Fibroblast of lung (primary cell): ENCODE measurements around the gene CEP63. TPM values are rescaled to one million over a fixed set of nuclear protein-coding genes. Genes with fewer than 3 reads are reported as not detected.

Experiments
- DNase-seq, 2 donors: peaks; one replicate each; pipeline versions ENCODE4 v3.0.0 to v3.0.0-alpha.2; 2010; ENCODE audit warnings: low read depth in 2 of 2
- H2AFZ ChIP-seq: 2 replicates; pipeline ENCODE4 v1.5.1; 2012; ENCODE audit warnings: low read length, control low read depth, inconsistent platforms
- H3K27ac ChIP-seq: 2 replicates; pipeline ENCODE4 v1.5.1; 2011; ENCODE audit warnings: low read length, control low read depth; ENCODE audit not compliant: insufficient read depth
- H3K27me3 ChIP-seq: 2 replicates; pipeline ENCODE4 v1.5.1; 2011; ENCODE audit warnings: mild to moderate bottlenecking, low read length; ENCODE audit not compliant: control insufficient read depth, insufficient read depth
- H3K36me3 ChIP-seq: 2 replicates; pipeline ENCODE4 v1.5.1; 2011; ENCODE audit warnings: low read length; ENCODE audit not compliant: control insufficient read depth, insufficient read depth
- H3K4me1 ChIP-seq: 2 replicates; pipeline ENCODE4 v1.5.1; 2011; ENCODE audit warnings: low read length; ENCODE audit not compliant: control insufficient read depth, insufficient read depth; ENCODE audit errors: extremely low read depth
- H3K4me2 ChIP-seq: 2 replicates; pipeline ENCODE4 v1.5.1; 2011; ENCODE audit warnings: low read length, control low read depth; ENCODE audit not compliant: insufficient read depth; ENCODE audit errors: extremely low read depth
- H3K4me3 ChIP-seq, 4 experiments: fragments of 200-600 bp in 1 of 4; sonication (generic) in 1 of 4; replicated peaks in 1 of 4; 2 replicates each; pipeline ENCODE4 v1.5.1; 2011 to 2016; ENCODE audit warnings: low read length in 4 of 4, low read depth in 3 of 4, mild to moderate bottlenecking in 3 of 4, control low read depth in 2 of 4, inconsistent platforms in 1 of 4, mixed read lengths in 1 of 4; ENCODE audit not compliant: insufficient read depth in 1 of 4; ENCODE audit errors: control extremely low read depth in 1 of 4
- H3K79me2 ChIP-seq: 2 replicates; pipeline ENCODE4 v1.5.1; 2012; ENCODE audit warnings: mild to moderate bottlenecking, low read length, inconsistent platforms; ENCODE audit not compliant: control insufficient read depth, insufficient read depth
- H3K9ac ChIP-seq: 2 replicates; pipeline ENCODE4 v1.5.1; 2011; ENCODE audit warnings: mild to moderate bottlenecking, low read length, control low read depth; ENCODE audit not compliant: insufficient read depth
- H3K9me3 ChIP-seq: 2 replicates; pipeline ENCODE4 v1.5.1; 2012; ENCODE audit warnings: low read depth, low read length; ENCODE audit not compliant: control insufficient read depth, insufficient read depth
- H4K20me1 ChIP-seq: 2 replicates; pipeline ENCODE4 v1.5.1; 2011; ENCODE audit warnings: low read length; ENCODE audit not compliant: control insufficient read depth, insufficient read depth; ENCODE audit errors: extremely low read depth
- EZH2 ChIP-seq: IDR thresholded peaks from 2 replicates; pipeline ENCODE4 v1.5.1; 2012; ENCODE audit warnings: low read length, control low read depth, mild to moderate bottlenecking; ENCODE audit errors: missing control alignments
- polyA plus RNA-seq, 2 donors: library from polyadenylated mRNA; depleted of rRNA in 1 of 2; stranded (reverse) in 1 of 2; unstranded in 1 of 2; fragments of >200 nt; gene quantifications; 2 replicates each; pipeline ENCODE4 v1.2.1, GENCODE V29; 2011 to 2012; ENCODE audit warnings: missing spikeins in 1 of 2
- total RNA-seq: library from RNA; depleted of rRNA; stranded (reverse); fragments of >200 nt; gene quantifications from 2 replicates; pipeline ENCODE4 v1.2.1, GENCODE V29; 2014
- TF ChIP-seq, protein P1 (sequence below), 2 donors: IDR thresholded peaks in 1 of 2; conservative IDR thresholded peaks in 1 of 2; 1 replicate in 1 of 2; 2 replicates in 1 of 2; pipeline ENCODE4 v1.5.1; 2011 to 2012; ENCODE audit warnings: low read length in 2 of 2, control low read depth in 1 of 2, inconsistent platforms in 1 of 2, low read depth in 1 of 2, mild to moderate bottlenecking in 1 of 2

Gene CEP63
- total and polyA plus RNA-seq, 2 donors (not counting 1 experiment from before 2014, with no cell fraction given) = 22.3 to 26.4 TPM

DNA sequence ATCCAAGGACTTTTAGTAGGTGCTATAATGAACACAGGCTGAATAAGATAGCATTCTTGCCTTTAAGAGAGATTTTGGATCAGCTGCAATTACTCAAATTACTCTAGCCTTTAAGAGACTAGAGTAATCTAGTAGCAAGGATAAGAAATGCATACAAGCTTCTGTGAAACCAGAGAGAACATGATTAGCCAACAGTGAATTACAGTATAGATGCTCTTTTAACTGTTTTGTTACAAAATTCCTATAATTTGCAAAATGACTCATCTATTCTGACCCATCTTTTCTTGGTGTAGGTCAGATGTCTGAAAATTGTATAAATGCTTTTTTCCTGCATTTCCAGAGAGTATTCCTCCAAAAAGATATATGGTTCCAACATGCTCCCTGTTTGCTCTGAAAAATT lies 66.9 kb downstream of the CEP63 start:
- Histone ChIP-seq H2AFZ (no peak overlapping the region), H3K4me2 (no peak overlapping the region), H3K36me3 (peaks cover 3% of the 10 kb centered on the region), H3K4me1 (no peaks in the 10 kb centered on the region), H4K20me1 (no peaks in the 10 kb centered on the region), H3K79me2 (no peaks in the 10 kb centered on the region), H3K27ac (no peak overlapping the region), H3K27me3 (no peaks in the 10 kb centered on the region), H3K9ac (no peak overlapping the region), H3K4me3 (no peak overlapping the region), H3K9me3 (no peaks in the 10 kb centered on the region)
- TF ChIP-seq, protein P1, sequence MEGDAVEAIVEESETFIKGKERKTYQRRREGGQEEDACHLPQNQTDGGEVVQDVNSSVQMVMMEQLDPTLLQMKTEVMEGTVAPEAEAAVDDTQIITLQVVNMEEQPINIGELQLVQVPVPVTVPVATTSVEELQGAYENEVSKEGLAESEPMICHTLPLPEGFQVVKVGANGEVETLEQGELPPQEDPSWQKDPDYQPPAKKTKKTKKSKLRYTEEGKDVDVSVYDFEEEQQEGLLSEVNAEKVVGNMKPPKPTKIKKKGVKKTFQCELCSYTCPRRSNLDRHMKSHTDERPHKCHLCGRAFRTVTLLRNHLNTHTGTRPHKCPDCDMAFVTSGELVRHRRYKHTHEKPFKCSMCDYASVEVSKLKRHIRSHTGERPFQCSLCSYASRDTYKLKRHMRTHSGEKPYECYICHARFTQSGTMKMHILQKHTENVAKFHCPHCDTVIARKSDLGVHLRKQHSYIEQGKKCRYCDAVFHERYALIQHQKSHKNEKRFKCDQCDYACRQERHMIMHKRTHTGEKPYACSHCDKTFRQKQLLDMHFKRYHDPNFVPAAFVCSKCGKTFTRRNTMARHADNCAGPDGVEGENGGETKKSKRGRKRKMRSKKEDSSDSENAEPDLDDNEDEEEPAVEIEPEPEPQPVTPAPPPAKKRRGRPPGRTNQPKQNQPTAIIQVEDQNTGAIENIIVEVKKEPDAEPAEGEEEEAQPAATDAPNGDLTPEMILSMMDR (conservative IDR thresholded peaks at IDR 0.05 in 1 of 2, IDR thresholded peaks at IDR 0.05 in 1 of 2; ENCODE audit: low read depth in 1 of 2, low read length in 2 of 2) = no peak
- TF ChIP-seq EZH2 = no peak
- peak in 1 of 2 donors; percentile 24 for DNase-seq

DNA sequence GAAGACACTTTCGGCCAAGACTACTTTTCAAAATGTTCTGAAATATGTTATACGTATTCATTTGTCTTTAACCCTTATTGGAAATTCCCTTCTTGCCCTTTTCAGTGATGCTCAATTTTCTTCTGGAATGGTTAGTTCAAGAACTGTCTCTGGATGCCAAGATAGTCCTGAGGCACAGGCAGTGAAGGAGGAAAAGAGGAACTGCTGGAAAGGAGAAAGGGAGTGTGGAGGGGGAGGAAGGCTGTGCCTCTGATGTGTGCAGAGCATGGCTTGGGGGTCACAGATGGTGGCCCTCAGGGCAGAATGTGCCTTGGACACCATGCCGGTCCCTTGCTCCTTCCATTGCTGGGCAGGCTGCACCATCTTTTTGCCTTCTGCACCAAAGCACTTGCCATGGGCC lies 73.7 kb downstream of the CEP63 start:
- H3K79me2 ChIP-seq = no peaks in the 10 kb centered on the region
- no peaks in the 10 kb centered on the region for H3K9me3 ChIP-seq
- H4K20me1 ChIP-seq = no peaks in the 10 kb centered on the region
- no peak for TF ChIP-seq EZH2
- TF ChIP-seq, protein P1 (conservative IDR thresholded peaks at IDR 0.05 in 1 of 2, IDR thresholded peaks at IDR 0.05 in 1 of 2; ENCODE audit: low read depth in 1 of 2, low read length in 2 of 2) = no peak
- DNase-seq = no peak
- H3K27ac ChIP-seq = no peak overlapping the region
- no peak overlapping the region for H3K9ac ChIP-seq
- H3K36me3 ChIP-seq = peaks cover 2% of the 10 kb centered on the region
- no peak overlapping the region for H3K4me2 ChIP-seq
- H3K27me3 ChIP-seq = no peaks in the 10 kb centered on the region
- H2AFZ ChIP-seq = no peak overlapping the region
- no peak overlapping the region for H3K4me3 ChIP-seq
- no peaks in the 10 kb centered on the region for H3K4me1 ChIP-seq

DNA sequence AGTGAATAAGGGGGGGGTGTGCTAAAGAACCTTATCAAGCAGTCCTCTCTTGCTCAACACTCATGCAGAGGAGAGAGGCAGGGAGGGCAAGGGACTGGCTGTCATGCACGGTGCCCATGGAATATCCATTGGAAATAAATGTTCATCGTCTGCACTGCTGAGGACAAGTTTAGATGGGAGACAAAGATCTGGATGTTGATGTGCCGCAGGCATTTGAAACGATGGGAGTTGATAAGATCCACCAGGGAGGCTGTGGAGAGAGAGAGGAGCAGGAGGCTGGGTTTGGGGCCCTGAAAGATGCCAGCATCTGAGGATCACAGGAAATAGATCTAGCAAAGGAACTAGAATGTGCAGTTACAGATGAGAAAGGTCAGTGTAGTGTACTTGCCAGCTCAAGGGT lies 76.2 kb downstream of the CEP63 start:
- Histone ChIP-seq H3K4me1 (no peaks in the 10 kb centered on the region), H3K9ac (no peak overlapping the region), H3K27ac (no peak overlapping the region), H3K4me3 (no peak overlapping the region), H4K20me1 (no peaks in the 10 kb centered on the region), H2AFZ (no peak overlapping the region), H3K27me3 (no peaks in the 10 kb centered on the region), H3K9me3 (no peaks in the 10 kb centered on the region), H3K4me2 (no peak overlapping the region), H3K79me2 (no peaks in the 10 kb centered on the region), H3K36me3 (peaks cover 2% of the 10 kb centered on the region)
- TF ChIP-seq EZH2 = no peak
- TF ChIP-seq, protein P1 (conservative IDR thresholded peaks at IDR 0.05 in 1 of 2, IDR thresholded peaks at IDR 0.05 in 1 of 2; ENCODE audit: low read depth in 1 of 2, low read length in 2 of 2) = no peak
- DNase-seq = no peak
